22Rv1 (cell line): ENCODE data around the gene EVPLL.

ENCODE experiments used
- CTCF ChIP-seq: fragments of 450-650 bp; IDR thresholded peaks from 2 replicates; pipeline ENCODE4 v1.5.1; 2017; ENCODE audit warnings: mild to moderate bottlenecking
- ZFX ChIP-seq: fragments of 450-650 bp; IDR thresholded peaks from 2 replicates; pipeline ENCODE4 v1.6.1; 2017; ENCODE audit warnings: antibody characterized with exemption, borderline replicate concordance

- TF ChIP-seq CTCF: no peak
- no peak for TF ChIP-seq ZFX
Measured at GRCh38 chr17:18360518-18360917, 17.1 kb upstream of the EVPLL start.
